ENCODE data around the gene RASL11A.
"Not testable (repeated sequence)": the region's sequence is repeated elsewhere in the genome, so short reads cannot be mapped to it uniquely, and the experiment has no call there.

RASL11A gene

GRCh38 chr13:27309401-27309958, 38.9 kb downstream of the RASL11A start:
- Histone ChIP-seq H3K9ac (ENCODE audit: low read depth in 1 of 2, low read length in 2 of 2) (no peak overlapping the region), H3K27ac (ENCODE audit: low read depth in 2 of 2, low read length in 2 of 2) (no peak overlapping the region), H3K9me3 (ENCODE audit: control insufficient read depth in 2 of 2, low read length in 2 of 2) (no peaks in the 10 kb centered on the region), H3K4me1 (ENCODE audit: control insufficient read depth in 2 of 2, insufficient read depth in 2 of 2, low read length in 2 of 2) (no peaks in the 10 kb centered on the region), H3K27me3 (ENCODE audit: control insufficient read depth in 2 of 2, insufficient read depth in 2 of 2, low read length in 2 of 2) (no peaks in the 10 kb centered on the region), H3K4me3 (ENCODE audit: low read length in 2 of 2) (no peak overlapping the region), H3K36me3 (ENCODE audit: control insufficient read depth in 2 of 2, insufficient read depth in 2 of 2, low read length in 2 of 2) (no peaks in the 10 kb centered on the region)

- H3K36me3 ChIP-seq (ENCODE audit: control insufficient read depth in 2 of 2, insufficient read depth in 2 of 2, low read length in 2 of 2), result no peaks in the 10 kb centered on the region
- no peaks in the 10 kb centered on the region for H3K9me3 ChIP-seq (ENCODE audit: control insufficient read depth in 2 of 2, low read length in 2 of 2)
- no peak overlapping the region for H3K4me3 ChIP-seq (ENCODE audit: low read length in 2 of 2)
- H3K27me3 ChIP-seq (ENCODE audit: control insufficient read depth in 2 of 2, insufficient read depth in 2 of 2, low read length in 2 of 2), result no peaks in the 10 kb centered on the region
- no peaks in the 10 kb centered on the region for H3K4me1 ChIP-seq (ENCODE audit: control insufficient read depth in 2 of 2, insufficient read depth in 2 of 2, low read length in 2 of 2)
- no peak overlapping the region for H3K27ac ChIP-seq (ENCODE audit: low read depth in 2 of 2, low read length in 2 of 2)
- no peak overlapping the region for H3K9ac ChIP-seq (ENCODE audit: low read depth in 1 of 2, low read length in 2 of 2)
Observed at GRCh38 chr13:27309967-27310598, 39.5 kb downstream of the RASL11A start.

- Histone ChIP-seq H3K27ac (ENCODE audit: low read depth in 2 of 2, low read length in 2 of 2) (no peak overlapping the region), H3K4me1 (ENCODE audit: control insufficient read depth in 2 of 2, insufficient read depth in 2 of 2, low read length in 2 of 2) (no peaks in the 10 kb centered on the region), H3K36me3 (ENCODE audit: control insufficient read depth in 2 of 2, insufficient read depth in 2 of 2, low read length in 2 of 2) (no peaks in the 10 kb centered on the region), H3K27me3 (ENCODE audit: control insufficient read depth in 2 of 2, insufficient read depth in 2 of 2, low read length in 2 of 2) (no peaks in the 10 kb centered on the region), H3K9ac (ENCODE audit: low read depth in 1 of 2, low read length in 2 of 2) (no peak overlapping the region), H3K9me3 (ENCODE audit: control insufficient read depth in 2 of 2, low read length in 2 of 2) (no peaks in the 10 kb centered on the region), H3K4me3 (ENCODE audit: low read length in 2 of 2) (no peak overlapping the region)
Observed at GRCh38 chr13:27310946-27311345, 40.3 kb downstream of the RASL11A start.

- Histone ChIP-seq H3K4me3 (ENCODE audit: low read length in 2 of 2) (no peak overlapping the region), H3K36me3 (ENCODE audit: control insufficient read depth in 2 of 2, insufficient read depth in 2 of 2, low read length in 2 of 2) (no peaks in the 10 kb centered on the region), H3K9me3 (ENCODE audit: control insufficient read depth in 2 of 2, low read length in 2 of 2) (no peaks in the 10 kb centered on the region), H3K27ac (ENCODE audit: low read depth in 2 of 2, low read length in 2 of 2) (no peak overlapping the region), H3K9ac (ENCODE audit: low read depth in 1 of 2, low read length in 2 of 2) (no peak overlapping the region), H3K4me1 (ENCODE audit: control insufficient read depth in 2 of 2, insufficient read depth in 2 of 2, low read length in 2 of 2) (no peaks in the 10 kb centered on the region), H3K27me3 (ENCODE audit: control insufficient read depth in 2 of 2, insufficient read depth in 2 of 2, low read length in 2 of 2) (peaks cover 0 to 2% of the 10 kb centered on the region in 2 donors)
Observed at GRCh38 chr13:27311518-27312210, 41.0 kb downstream of the RASL11A start.

- Histone ChIP-seq H3K27ac (ENCODE audit: low read depth in 2 of 2, low read length in 2 of 2) (no peak overlapping the region), H3K4me1 (ENCODE audit: control insufficient read depth in 2 of 2, insufficient read depth in 2 of 2, low read length in 2 of 2) (no peaks in the 10 kb centered on the region), H3K9me3 (ENCODE audit: control insufficient read depth in 2 of 2, low read length in 2 of 2) (no peaks in the 10 kb centered on the region), H3K27me3 (ENCODE audit: control insufficient read depth in 2 of 2, insufficient read depth in 2 of 2, low read length in 2 of 2) (peaks cover 2% of the 10 kb centered on the region in 2 donors), H3K4me3 (ENCODE audit: low read length in 2 of 2) (no peak overlapping the region), H3K36me3 (ENCODE audit: control insufficient read depth in 2 of 2, insufficient read depth in 2 of 2, low read length in 2 of 2) (no peaks in the 10 kb centered on the region), H3K9ac (ENCODE audit: low read depth in 1 of 2, low read length in 2 of 2) (no peak overlapping the region)
Observed at GRCh38 chr13:27313770-27314169, 43.1 kb downstream of the RASL11A start.

- H3K36me3 ChIP-seq (ENCODE audit: control insufficient read depth in 2 of 2, insufficient read depth in 2 of 2, low read length in 2 of 2), result no peaks in the 10 kb centered on the region
- no peaks in the 10 kb centered on the region for H3K4me1 ChIP-seq (ENCODE audit: control insufficient read depth in 2 of 2, insufficient read depth in 2 of 2, low read length in 2 of 2)
- peaks cover 2% of the 10 kb centered on the region in 2 donors for H3K27me3 ChIP-seq (ENCODE audit: control insufficient read depth in 2 of 2, insufficient read depth in 2 of 2, low read length in 2 of 2)
- no peak overlapping the region for H3K9ac ChIP-seq (ENCODE audit: low read depth in 1 of 2, low read length in 2 of 2)
- H3K27ac ChIP-seq (ENCODE audit: low read depth in 2 of 2, low read length in 2 of 2), result no peak overlapping the region
- H3K4me3 ChIP-seq (ENCODE audit: low read length in 2 of 2), result no peak overlapping the region
- no peaks in the 10 kb centered on the region for H3K9me3 ChIP-seq (ENCODE audit: control insufficient read depth in 2 of 2, low read length in 2 of 2)
Observed at GRCh38 chr13:27319404-27319803, 48.8 kb downstream of the RASL11A start.

- Histone ChIP-seq H3K9me3 (ENCODE audit: control insufficient read depth in 2 of 2, low read length in 2 of 2) (no peaks in the 10 kb centered on the region), H3K27ac (ENCODE audit: low read depth in 2 of 2, low read length in 2 of 2) (no peak overlapping the region), H3K36me3 (ENCODE audit: control insufficient read depth in 2 of 2, insufficient read depth in 2 of 2, low read length in 2 of 2) (no peaks in the 10 kb centered on the region), H3K4me3 (ENCODE audit: low read length in 2 of 2) (no peak overlapping the region), H3K9ac (ENCODE audit: low read depth in 1 of 2, low read length in 2 of 2) (no peak overlapping the region), H3K27me3 (ENCODE audit: control insufficient read depth in 2 of 2, insufficient read depth in 2 of 2, low read length in 2 of 2) (peaks cover 0 to 2% of the 10 kb centered on the region in 2 donors), H3K4me1 (ENCODE audit: control insufficient read depth in 2 of 2, insufficient read depth in 2 of 2, low read length in 2 of 2) (no peaks in the 10 kb centered on the region)
Observed at GRCh38 chr13:27321468-27322431, 51.1 kb downstream of the RASL11A start.

- H3K9ac ChIP-seq (ENCODE audit: low read depth in 1 of 2, low read length in 2 of 2); H3K4me1 ChIP-seq (ENCODE audit: control insufficient read depth in 2 of 2, insufficient read depth in 2 of 2, low read length in 2 of 2); H3K9me3 ChIP-seq (ENCODE audit: control insufficient read depth in 2 of 2, low read length in 2 of 2); H3K36me3 ChIP-seq (ENCODE audit: control insufficient read depth in 2 of 2, insufficient read depth in 2 of 2, low read length in 2 of 2); H3K4me3 ChIP-seq (ENCODE audit: low read length in 2 of 2); H3K27ac ChIP-seq (ENCODE audit: low read depth in 2 of 2, low read length in 2 of 2); H3K27me3 ChIP-seq (ENCODE audit: control insufficient read depth in 2 of 2, insufficient read depth in 2 of 2, low read length in 2 of 2): not testable (repeated sequence)
Observed at GRCh38 chr13:27322443-27322842, 51.8 kb downstream of the RASL11A start.
